Cardiac muscle cell (in vitro differentiated cells and primary cell): Measurements from ENCODE around the gene HCFC1. TPM values are rescaled to one million over a fixed set of nuclear protein-coding genes. Genes with fewer than 3 reads are reported as not detected.

Experiments used
- DNase-seq, 2 donors: peaks; one replicate each; pipeline versions ENCODE4 v3.0.0 to v3.0.0-alpha.2; 2010 to 2017; ENCODE audit warnings: low read depth in 1 of 2, low spot score in 1 of 2
- H3K27ac ChIP-seq: fragments of 200-600 bp; sonication (generic); 2 replicates; pipeline ENCODE4 v1.5.1; 2016
- H3K27me3 ChIP-seq: fragments of 200-600 bp; sonication (generic); 2 replicates; pipeline ENCODE4 v1.6.0; 2016; ENCODE audit warnings: control low read depth
- H3K36me3 ChIP-seq: fragments of 200-600 bp; sonication (generic); 2 replicates; pipeline ENCODE4 v1.5.1; 2016; ENCODE audit warnings: control low read depth
- H3K4me1 ChIP-seq: fragments of 200-600 bp; sonication (generic); 2 replicates; pipeline ENCODE4 v1.8.1; 2017; ENCODE audit warnings: low read depth, mild to moderate bottlenecking, mixed run types
- H3K4me3 ChIP-seq: fragments of 200-600 bp; sonication (generic); 2 replicates; pipeline ENCODE4 v1.5.1; 2016; ENCODE audit warnings: mild to moderate bottlenecking
- H3K9me3 ChIP-seq: fragments of 200-600 bp; sonication (generic); 2 replicates; pipeline ENCODE4 v1.5.1; 2017; ENCODE audit warnings: low read depth, mild to moderate bottlenecking, control low read depth
- CTCF ChIP-seq: IDR thresholded peaks from 2 replicates; pipeline ENCODE4 v1.5.1; 2012; ENCODE audit warnings: low read depth, mild to moderate bottlenecking, low read length
- polyA plus RNA-seq: library from polyadenylated mRNA; unstranded; fragments of >200 nt; fragmentation: Nextera tagmentation; extraction: Ambion mirVana; gene quantifications from 2 replicates; pipeline ENCODE4 v1.2.1, GENCODE V29; 2016
- total RNA-seq: library from RNA; depleted of rRNA; stranded (reverse); fragments of >200 nt; gene quantifications from 2 replicates; pipeline ENCODE4 v1.2.3, GENCODE V29; 2016

The HCFC1 gene
- total and polyA plus RNA-seq, 2 experiments from 2014 or later = 21.5 to 85.6 TPM

GRCh38 chrX:153905481-153906095, 66.0 kb downstream of the HCFC1 start:
- Histone ChIP-seq H3K27ac (no peak overlapping the region), H3K4me1 (no peaks in the 10 kb centered on the region), H3K4me3 (no peak overlapping the region), H3K27me3 (no peaks in the 10 kb centered on the region), H3K36me3 (no peaks in the 10 kb centered on the region), H3K9me3 (no peaks in the 10 kb centered on the region)
- no peak for TF ChIP-seq CTCF
- no peak for DNase-seq

GRCh38 chrX:153903991-153904957, 67.3 kb downstream of the HCFC1 start, which contains the start of gene AVPR2:
TSS of gene AVPR2 (plus strand) at chrX:153904673. CDS start at chrX:153905146, 473 bp downstream.
- H3K27ac ChIP-seq = no peak within 1 kb of the TSS
- TF ChIP-seq CTCF = no peak

GRCh38 chrX:153903238-153903980, 68.2 kb downstream of the HCFC1 start:
- no peak for TF ChIP-seq CTCF
- no peak for DNase-seq

More at GRCh38 chrX:153903991-153904957, 67.3 kb downstream of the HCFC1 start, which contains the start of gene AVPR2:
- Histone ChIP-seq H3K9me3 (no peaks in the 10 kb centered on the region), H3K27me3 (no peaks in the 10 kb centered on the region), H3K4me1 (no peaks in the 10 kb centered on the region), H3K36me3 (no peaks in the 10 kb centered on the region), H3K4me3 (no peak within 1 kb of the TSS)
- DNase-seq = no peak

GRCh38 chrX:153902385-153902784, 69.2 kb downstream of the HCFC1 start:
- Histone ChIP-seq H3K27me3 (no peaks in the 10 kb centered on the region), H3K4me1 (no peaks in the 10 kb centered on the region), H3K4me3 (no peak overlapping the region), H3K27ac (no peak overlapping the region), H3K9me3 (no peaks in the 10 kb centered on the region), H3K36me3 (no peaks in the 10 kb centered on the region)
- no peak for TF ChIP-seq CTCF
- no peak for DNase-seq

More at GRCh38 chrX:153903238-153903980, 68.2 kb downstream of the HCFC1 start:
- Histone ChIP-seq H3K9me3 (no peaks in the 10 kb centered on the region), H3K4me1 (no peaks in the 10 kb centered on the region), H3K36me3 (no peaks in the 10 kb centered on the region), H3K27me3 (no peaks in the 10 kb centered on the region), H3K4me3 (no peak overlapping the region), H3K27ac (no peak overlapping the region)

- no peak for TF ChIP-seq CTCF
- no peak overlapping the region for H3K4me3 ChIP-seq
- no peak overlapping the region for H3K27ac ChIP-seq
- H3K36me3 ChIP-seq = no peaks in the 10 kb centered on the region
- DNase-seq = no peak
- H3K9me3 ChIP-seq = no peaks in the 10 kb centered on the region
- no peaks in the 10 kb centered on the region for H3K4me1 ChIP-seq
- H3K27me3 ChIP-seq = no peaks in the 10 kb centered on the region
Measured at GRCh38 chrX:153901753-153902140, 69.9 kb downstream of the HCFC1 start.
